HCT116 (cell line): ENCODE results near the gene KLHL22. TPM values are rescaled to one million over a fixed set of nuclear protein-coding genes. Genes with fewer than 3 reads are reported as not detected.

Experiments used
- ATAC-seq: fragments of 200-7000 bp; cut with Tn5 transposase; 2 replicates; pipeline ENCODE4 v1.9.1; 2020; ENCODE audit warnings: mild to moderate bottlenecking, moderate library complexity
- BruUV-seq: library from RNA; stranded (reverse); fragments of 400-500 nt; replicated peaks from 2 replicates; lab custom pipeline; 2021; lab: Mats Ljungman, UMichigan
- CTCF ChIA-PET: fragments of 300-600 bp; sonication (Branson Sonifier 250); formaldehyde crosslinking; loops from one replicate; lab custom pipeline; 2021; ENCODE audit warnings: antibody characterized with exemption; lab: Charles Lee
- POLR2A ChIA-PET: fragments of 300-600, 350-600 bp; sonication (Branson Sonifier 250); formaldehyde crosslinking; loops from one replicate; lab custom pipeline; 2021; ENCODE audit warnings: antibody characterized with exemption; lab: Charles Lee
- RAD21 ChIA-PET, 2 experiments: fragments of 300-600 bp; sonication (Branson Sonifier 250); formaldehyde crosslinking; loops; one replicate each; lab custom pipeline; 2023; ENCODE audit warnings: low total read pairs in 2 of 2; ENCODE audit not compliant: uncharacterized antibody in 2 of 2, unreplicated experiment in 2 of 2, low non-redundant PET in 1 of 2; lab: Charles Lee
- DNase-seq: peaks from one replicate; pipeline ENCODE4 v3.0.0-alpha.2; 2010; ENCODE audit warnings: low read depth, low spot score
- H2AFZ ChIP-seq: fragments of 200-600 bp; shearing (Covaris generic), sonication (generic); 2 replicates; pipeline ENCODE4 v1.6.1; 2017; ENCODE audit warnings: low read depth, mixed run types, mixed read lengths, antibody characterized with exemption, low read length; ENCODE audit not compliant: poor library complexity, severe bottlenecking
- H3K27ac ChIP-seq: 2 replicates; pipeline ENCODE4 v1.5.1; 2012; ENCODE audit warnings: low read depth, low read length
- H3K27me3 ChIP-seq: fragments of 200-600 bp; sonication (generic); 2 replicates; pipeline ENCODE4 v1.6.1; 2016; ENCODE audit warnings: mixed run types, low read length, mixed read lengths; ENCODE audit not compliant: insufficient read depth
- H3K36me3 ChIP-seq, 2 experiments: fragments of 200-500 bp in 1 of 2; fragments of 200-600 bp in 1 of 2; sonication (Bioruptor generic) in 1 of 2; sonication (generic) in 1 of 2; 2 replicates each; pipeline versions ENCODE4 v1.5.1 to v1.6.1; 2014 to 2016; ENCODE audit warnings: low read length in 2 of 2, inconsistent platforms in 1 of 2, mixed read lengths in 1 of 2, mixed run types in 1 of 2; ENCODE audit not compliant: insufficient read depth in 2 of 2, control insufficient read depth in 1 of 2
- H3K4me1 ChIP-seq, 2 experiments: fragments of 200-600 bp in 1 of 2; sonication (generic) in 1 of 2; 2 replicates each; pipeline versions ENCODE4 v1.5.1 to v1.6.1; 2012 to 2017; ENCODE audit warnings: low read length in 2 of 2, inconsistent platforms in 1 of 2, mild to moderate bottlenecking in 1 of 2, mixed read lengths in 1 of 2, mixed run types in 1 of 2, moderate library complexity in 1 of 2; ENCODE audit not compliant: insufficient read depth in 2 of 2, control insufficient read depth in 1 of 2
- H3K4me2 ChIP-seq: fragments of 200-600 bp; sonication (generic); 2 replicates; pipeline ENCODE4 v1.6.1; 2017; ENCODE audit warnings: mixed run types, low read length, mixed read lengths
- H3K4me3 ChIP-seq, 2 experiments: fragments of 200-600 bp in 1 of 2; sonication (generic) in 1 of 2; replicated peaks in 1 of 2; 2 replicates each; pipeline ENCODE4 v1.5.1; 2011 to 2016; ENCODE audit warnings: low read length in 2 of 2, control low read depth in 1 of 2, low read depth in 1 of 2, mild to moderate bottlenecking in 1 of 2, mixed read lengths in 1 of 2, mixed run types in 1 of 2
- H3K79me2 ChIP-seq: fragments of 200-600 bp; sonication (generic); 2 replicates; pipeline ENCODE4 v1.6.1; 2017; ENCODE audit warnings: mild to moderate bottlenecking, mixed run types, low read length, moderate library complexity, mixed read lengths; ENCODE audit not compliant: insufficient read depth
- H3K9ac ChIP-seq: fragments of 200-600 bp; sonication (generic); 2 replicates; pipeline ENCODE4 v1.6.1; 2016; ENCODE audit warnings: low read length, mixed read lengths
- H3K9me2 ChIP-seq: fragments of 200-600 bp; sonication (generic), shearing (Covaris generic); 2 replicates; pipeline ENCODE4 v1.6.1; 2017; ENCODE audit warnings: mixed run types, mild to moderate bottlenecking, moderate library complexity; ENCODE audit not compliant: insufficient read depth
- H3K9me3 ChIP-seq, 2 experiments: fragments of 200-500 bp in 1 of 2; fragments of 200-600 bp in 1 of 2; sonication (Bioruptor generic) in 1 of 2; sonication (generic) in 1 of 2; 2 replicates each; pipeline ENCODE4 v1.6.1; 2014 to 2017; ENCODE audit warnings: low read length in 2 of 2, mixed read lengths in 2 of 2, inconsistent platforms in 1 of 2, low read depth in 1 of 2, mild to moderate bottlenecking in 1 of 2, mixed run types in 1 of 2, moderate library complexity in 1 of 2; ENCODE audit not compliant: control insufficient read depth in 1 of 2, insufficient read depth in 1 of 2
- H4K20me1 ChIP-seq: fragments of 200-600 bp; sonication (generic), shearing (Covaris generic); 2 replicates; pipeline ENCODE4 v1.6.1; 2017; ENCODE audit warnings: mixed run types, mild to moderate bottlenecking, moderate library complexity; ENCODE audit not compliant: insufficient read depth
- CEBPB ChIP-seq: IDR thresholded peaks from 2 replicates; pipeline ENCODE4 v1.6.1; 2012; ENCODE audit warnings: low read depth
- EZH2 ChIP-seq: fragments of 200-600 bp; sonication (generic); IDR thresholded peaks from 2 replicates; pipeline ENCODE4 v1.6.1; 2017; ENCODE audit warnings: antibody characterized with exemption, mixed run types
- EZH2phosphoT487 ChIP-seq: fragments of 200-600 bp; IDR thresholded peaks from 2 replicates; pipeline ENCODE4 v1.6.1; 2018; ENCODE audit warnings: antibody characterized with exemption, borderline replicate concordance
- YY1 ChIP-seq: IDR thresholded peaks from 2 replicates; pipeline ENCODE4 v1.6.1; 2011; ENCODE audit warnings: low read length, low read depth, moderate library complexity, mild to moderate bottlenecking; ENCODE audit not compliant: insufficient replicate concordance; ENCODE audit errors: extremely low read depth
- intact Hi-C: fragments of 100-400 bp; cut with micrococcal nuclease; formaldehyde crosslinking; loops from 2 replicates; pipeline ENCODE4 v1.10.0; 2022
- total RNA-seq: library from RNA; stranded (reverse); gene quantifications from one replicate; pipeline ENCODE4 v1.2.1, GENCODE V29; 2021; ENCODE audit not compliant: unreplicated experiment
- TF ChIP-seq, protein P1 (sequence below): IDR thresholded peaks from 2 replicates; pipeline ENCODE4 v1.6.1; 2012
- TF ChIP-seq, protein P2 (sequence below): IDR thresholded peaks from 2 replicates; pipeline ENCODE4 v1.6.1; 2012; ENCODE audit warnings: low read depth
- TF ChIP-seq, protein P3 (sequence below): IDR thresholded peaks from 2 replicates; pipeline ENCODE4 v1.6.1; 2011; ENCODE audit warnings: mild to moderate bottlenecking, low read length, moderate library complexity; ENCODE audit not compliant: insufficient replicate concordance; ENCODE audit errors: extremely low read depth

Gene KLHL22
- total RNA-seq, 1 experiment from 2014 or later = 16.4 TPM

DNA sequence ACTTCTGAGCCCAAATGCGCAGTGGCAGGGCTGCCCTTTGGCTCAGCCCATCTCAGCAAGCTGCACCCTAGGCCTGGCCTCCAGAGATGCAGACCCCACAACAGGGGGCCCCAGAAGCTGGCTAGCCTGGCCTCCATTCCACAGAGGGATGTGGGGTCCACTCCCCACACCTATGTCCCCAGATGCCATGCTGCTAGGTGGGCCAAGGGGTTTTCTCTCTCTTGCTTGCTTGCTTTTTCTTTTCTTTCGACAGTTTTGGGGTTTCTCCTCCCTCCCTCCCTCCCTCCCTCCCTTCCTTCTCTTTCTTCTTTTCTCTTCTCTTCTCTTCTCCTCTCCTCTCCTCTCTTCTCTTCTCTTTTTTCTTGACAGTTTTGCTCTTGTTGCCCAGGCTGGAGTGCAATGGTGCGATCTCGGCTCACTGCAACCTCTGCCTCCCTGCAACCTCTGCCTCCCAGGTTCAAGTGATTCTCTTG is 67.6 kb downstream of the KLHL22 start:
- Histone ChIP-seq H3K4me3 (no peak overlapping the region), H3K9me2 (no peaks in the 10 kb centered on the region), H2AFZ (no peak overlapping the region), H3K9ac (no peak overlapping the region), H4K20me1 (no peaks in the 10 kb centered on the region), H3K36me3 (no peaks in the 10 kb centered on the region), H3K4me2 (no peak overlapping the region), H3K27ac (no peak overlapping the region), H3K79me2 (no peaks in the 10 kb centered on the region), H3K4me1 (peaks cover 16 to 35% of the 10 kb centered on the region in 2 experiments), H3K27me3 (no peaks in the 10 kb centered on the region), H3K9me3 (no peaks in the 10 kb centered on the region)
- ChIA-PET CTCF (interaction anchor here (1.3 kb wide), 1 partner anchor 10 kb away, joined by 9 read pairs; no protein-coding TSS in a partner anchor), POLR2A (no interaction called here), RAD21 (no interaction called here)
- ATAC-seq = no peak
- intact Hi-C loops = no loop called here
- no TSS peak for BruUV-seq
- no peak for TF ChIP-seq EZH2
- TF ChIP-seq, protein P1, sequence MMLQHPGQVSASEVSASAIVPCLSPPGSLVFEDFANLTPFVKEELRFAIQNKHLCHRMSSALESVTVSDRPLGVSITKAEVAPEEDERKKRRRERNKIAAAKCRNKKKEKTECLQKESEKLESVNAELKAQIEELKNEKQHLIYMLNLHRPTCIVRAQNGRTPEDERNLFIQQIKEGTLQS = no peak
- TF ChIP-seq, protein P2, sequence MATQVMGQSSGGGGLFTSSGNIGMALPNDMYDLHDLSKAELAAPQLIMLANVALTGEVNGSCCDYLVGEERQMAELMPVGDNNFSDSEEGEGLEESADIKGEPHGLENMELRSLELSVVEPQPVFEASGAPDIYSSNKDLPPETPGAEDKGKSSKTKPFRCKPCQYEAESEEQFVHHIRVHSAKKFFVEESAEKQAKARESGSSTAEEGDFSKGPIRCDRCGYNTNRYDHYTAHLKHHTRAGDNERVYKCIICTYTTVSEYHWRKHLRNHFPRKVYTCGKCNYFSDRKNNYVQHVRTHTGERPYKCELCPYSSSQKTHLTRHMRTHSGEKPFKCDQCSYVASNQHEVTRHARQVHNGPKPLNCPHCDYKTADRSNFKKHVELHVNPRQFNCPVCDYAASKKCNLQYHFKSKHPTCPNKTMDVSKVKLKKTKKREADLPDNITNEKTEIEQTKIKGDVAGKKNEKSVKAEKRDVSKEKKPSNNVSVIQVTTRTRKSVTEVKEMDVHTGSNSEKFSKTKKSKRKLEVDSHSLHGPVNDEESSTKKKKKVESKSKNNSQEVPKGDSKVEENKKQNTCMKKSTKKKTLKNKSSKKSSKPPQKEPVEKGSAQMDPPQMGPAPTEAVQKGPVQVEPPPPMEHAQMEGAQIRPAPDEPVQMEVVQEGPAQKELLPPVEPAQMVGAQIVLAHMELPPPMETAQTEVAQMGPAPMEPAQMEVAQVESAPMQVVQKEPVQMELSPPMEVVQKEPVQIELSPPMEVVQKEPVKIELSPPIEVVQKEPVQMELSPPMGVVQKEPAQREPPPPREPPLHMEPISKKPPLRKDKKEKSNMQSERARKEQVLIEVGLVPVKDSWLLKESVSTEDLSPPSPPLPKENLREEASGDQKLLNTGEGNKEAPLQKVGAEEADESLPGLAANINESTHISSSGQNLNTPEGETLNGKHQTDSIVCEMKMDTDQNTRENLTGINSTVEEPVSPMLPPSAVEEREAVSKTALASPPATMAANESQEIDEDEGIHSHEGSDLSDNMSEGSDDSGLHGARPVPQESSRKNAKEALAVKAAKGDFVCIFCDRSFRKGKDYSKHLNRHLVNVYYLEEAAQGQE = no peak
- TF ChIP-seq, protein P3, sequence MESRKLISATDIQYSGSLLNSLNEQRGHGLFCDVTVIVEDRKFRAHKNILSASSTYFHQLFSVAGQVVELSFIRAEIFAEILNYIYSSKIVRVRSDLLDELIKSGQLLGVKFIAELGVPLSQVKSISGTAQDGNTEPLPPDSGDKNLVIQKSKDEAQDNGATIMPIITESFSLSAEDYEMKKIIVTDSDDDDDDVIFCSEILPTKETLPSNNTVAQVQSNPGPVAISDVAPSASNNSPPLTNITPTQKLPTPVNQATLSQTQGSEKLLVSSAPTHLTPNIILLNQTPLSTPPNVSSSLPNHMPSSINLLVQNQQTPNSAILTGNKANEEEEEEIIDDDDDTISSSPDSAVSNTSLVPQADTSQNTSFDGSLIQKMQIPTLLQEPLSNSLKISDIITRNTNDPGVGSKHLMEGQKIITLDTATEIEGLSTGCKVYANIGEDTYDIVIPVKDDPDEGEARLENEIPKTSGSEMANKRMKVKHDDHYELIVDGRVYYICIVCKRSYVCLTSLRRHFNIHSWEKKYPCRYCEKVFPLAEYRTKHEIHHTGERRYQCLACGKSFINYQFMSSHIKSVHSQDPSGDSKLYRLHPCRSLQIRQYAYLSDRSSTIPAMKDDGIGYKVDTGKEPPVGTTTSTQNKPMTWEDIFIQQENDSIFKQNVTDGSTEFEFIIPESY = no peak
- no peak for TF ChIP-seq CEBPB
- TF ChIP-seq YY1 = no peak
- no peak for TF ChIP-seq EZH2phosphoT487
- no peak for DNase-seq
